Measurements from ENCODE around the gene RSPH9. TPM values are rescaled to one million over a fixed set of nuclear protein-coding genes. Genes with fewer than 3 reads are reported as not detected.
A peak's percentile ranks its signal among the peaks of the same experiment; 100 is the strongest.

Gene RSPH9
- total RNA-seq, 2 donors from 2014 or later, result not detected

GRCh38 chr6:43635387-43636307 is 9.2 kb upstream of the RSPH9 start, which contains the start of gene MAD2L1BP:
MAD2L1BP (plus strand) TSS chr6:43635840; CDS start chr6:43635876, 36 bp downstream.
- DNase-seq (ENCODE audit: low spot score), result peak; percentile 34
- ATAC-seq (ENCODE audit: insufficient number of reproducible peaks, low FRiP score, low read depth), result peak; percentile 73
- Histone ChIP-seq H3K27me3 (replicated peaks; ENCODE audit: insufficient read depth) (no peaks in the 10 kb centered on the region), H3K4me1 (ENCODE audit: control insufficient read depth in 1 of 2, low read depth in 2 of 2) (peaks cover 14 to 30% of the 10 kb centered on the region in 2 donors), H3K36me3 (peaks cover 10% of the 10 kb centered on the region), H3K9me3 (no peaks in the 10 kb centered on the region), H3K4me3 (peak within 1 kb of the TSS; percentile 85), H3K27ac (peak within 1 kb of the TSS; percentile 62 to 67)
- no peak for TF ChIP-seq CTCF (IDR thresholded peaks at IDR 0.05)

- peaks cover 14 to 30% of the 10 kb centered on the region in 2 donors for H3K4me1 ChIP-seq (ENCODE audit: control insufficient read depth in 1 of 2, low read depth in 2 of 2)
- peak overlapping the region; percentile 85 for H3K4me3 ChIP-seq
- peaks cover 13% of the 10 kb centered on the region for H3K36me3 ChIP-seq
- DNase-seq (ENCODE audit: low spot score), result no peak
- TF ChIP-seq CTCF (IDR thresholded peaks at IDR 0.05), result no peak
- H3K27me3 ChIP-seq (replicated peaks; ENCODE audit: insufficient read depth), result no peaks in the 10 kb centered on the region
- peak overlapping the region; percentile 62 to 67 for H3K27ac ChIP-seq
- ATAC-seq (ENCODE audit: insufficient number of reproducible peaks, low FRiP score, low read depth), result no peak
- no peaks in the 10 kb centered on the region for H3K9me3 ChIP-seq
Observed at GRCh38 chr6:43636308-43636659, 8.6 kb upstream of the RSPH9 start.

GRCh38 chr6:43639984-43640800 is 4.6 kb upstream of the RSPH9 start:
- TF ChIP-seq CTCF (IDR thresholded peaks at IDR 0.05), result no peak
- DNase-seq (ENCODE audit: low spot score) (no peak), ATAC-seq (ENCODE audit: insufficient number of reproducible peaks, low FRiP score, low read depth) (no peak)
- H3K9me3 ChIP-seq, result no peaks in the 10 kb centered on the region
- H3K4me3 ChIP-seq, result no peak overlapping the region
- H3K27ac ChIP-seq, result no peak overlapping the region
- no peaks in the 10 kb centered on the region for H3K27me3 ChIP-seq (replicated peaks; ENCODE audit: insufficient read depth)
- peaks cover 14 to 30% of the 10 kb centered on the region in 2 donors for H3K4me1 ChIP-seq (ENCODE audit: control insufficient read depth in 1 of 2, low read depth in 2 of 2)
- peaks cover 22% of the 10 kb centered on the region for H3K36me3 ChIP-seq

- H3K27ac ChIP-seq, result no peak overlapping the region
Observed at GRCh38 chr6:43645613-43645964, 753 bp downstream of the RSPH9 start.

More at GRCh38 chr6:43645613-43645964, 753 bp downstream of the RSPH9 start:
- TF ChIP-seq CTCF (IDR thresholded peaks at IDR 0.05), result no peak
- Histone ChIP-seq H3K36me3 (peaks cover 13% of the 10 kb centered on the region), H3K9me3 (no peaks in the 10 kb centered on the region), H3K27me3 (replicated peaks; ENCODE audit: insufficient read depth) (no peaks in the 10 kb centered on the region), H3K4me3 (peak overlapping the region; percentile 72), H3K4me1 (ENCODE audit: control insufficient read depth in 1 of 2, low read depth in 2 of 2) (no peaks in the 10 kb centered on the region)
- DNase-seq (ENCODE audit: low spot score) (no peak), ATAC-seq (ENCODE audit: insufficient number of reproducible peaks, low FRiP score, low read depth) (no peak)
